SK-MEL-5 (cell line): ENCODE data around the gene IL1RAPL1. TPM values are rescaled to one million over a fixed set of nuclear protein-coding genes. Genes with fewer than 3 reads are reported as not detected.
A peak's percentile ranks its signal among the peaks of the same experiment; 100 is the strongest.

ENCODE experiments used
- DNase-seq: peaks from one replicate; pipeline ENCODE4 v3.0.0-alpha.2; 2016; ENCODE audit warnings: low read depth, low spot score
- in situ Hi-C: cut with HindIII; loops from 2 replicates; pipeline ENCODE4 v1.10.0; 2016; ENCODE audit warnings: low sequenced_read_pairs, high pct_unique_total_duplicates, low pct_unique_long_range_greater_than_20kb
- polyA plus RNA-seq, 2 experiments: library from polyadenylated mRNA; depleted of rRNA; stranded (reverse); fragments of >200 nt; gene quantifications; 2 replicates each; pipeline ENCODE4 v1.2.3, GENCODE V29; 2015
- total RNA-seq: library from RNA; depleted of rRNA; stranded (reverse); fragments of >200 nt; shearing (Covaris generic); gene quantifications from 2 replicates; pipeline ENCODE4 v1.2.3, GENCODE V29; 2014; rRNA removed

The IL1RAPL1 gene
- total RNA-seq, result 0.32 and 0.53 TPM in 2 replicates
- not detected in 2 replicates for polyA plus RNA-seq (2015; cell fraction: cytosol; rRNA removed)
- polyA plus RNA-seq (2015; cell fraction: nucleus; rRNA removed), result not detected in 2 replicates

GRCh38 chrX:28586981-28587551 is at the start of gene IL1RAPL1:
Gene IL1RAPL1, plus strand, starts transcription at chrX:28587446.
- in situ Hi-C loops, result no loop called here
- DNase-seq, result peak; percentile 51

- DNase-seq, result no peak
- in situ Hi-C loops, result no loop called here
Observed at GRCh38 chrX:28542791-28543190, 44.5 kb upstream of the IL1RAPL1 start.

GRCh38 chrX:28549838-28550237 is 37.4 kb upstream of the IL1RAPL1 start:
- no peak for DNase-seq
- in situ Hi-C loops, result no loop called here

DNA sequence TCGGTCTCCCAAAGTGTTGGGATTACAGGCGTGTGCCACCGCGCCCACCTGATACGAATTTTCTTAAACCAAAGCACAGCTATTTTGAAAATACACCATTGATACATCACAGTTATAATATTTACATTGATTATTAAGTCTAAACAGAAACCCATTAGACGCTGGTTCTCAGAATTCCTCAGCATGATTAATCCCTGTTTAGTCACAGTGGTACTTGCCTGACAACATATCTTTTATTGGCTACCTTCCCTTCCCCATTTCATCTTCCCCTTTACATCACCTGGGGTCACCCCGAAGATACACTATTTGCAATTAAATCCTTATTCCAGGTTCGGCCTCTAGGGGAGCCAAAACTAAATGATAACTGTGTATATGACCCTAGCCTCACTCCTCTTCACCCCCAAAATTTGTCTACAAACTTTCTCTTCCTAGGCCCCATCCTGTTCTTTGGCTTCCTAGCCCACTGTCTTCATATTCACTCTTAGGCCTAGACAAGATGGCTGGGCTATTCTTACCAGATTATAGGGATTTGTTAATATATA is 36.8 kb upstream of the IL1RAPL1 start:
- DNase-seq, result no peak
- in situ Hi-C loops, result no loop called here

DNA sequence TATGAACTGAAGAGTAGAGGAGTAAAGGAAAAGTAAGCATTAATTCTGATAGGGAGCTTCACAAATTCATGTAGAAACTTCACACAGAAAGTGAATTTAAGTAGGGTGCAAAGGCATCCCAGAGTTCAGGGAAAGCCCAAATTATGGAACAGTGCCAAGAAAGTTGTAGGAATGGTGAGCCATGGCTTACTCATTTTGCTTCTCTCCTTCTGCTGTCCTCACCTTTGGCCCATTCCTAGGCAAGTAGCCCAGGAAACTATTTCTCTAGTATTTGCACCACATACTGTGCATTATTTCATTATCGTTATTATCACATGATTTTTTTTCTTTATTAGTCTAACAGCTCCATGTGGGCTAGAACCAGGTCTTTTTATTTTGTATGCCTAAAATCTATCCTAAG is 34.9 kb upstream of the IL1RAPL1 start:
- in situ Hi-C loops, result no loop called here
- DNase-seq, result no peak

DNA sequence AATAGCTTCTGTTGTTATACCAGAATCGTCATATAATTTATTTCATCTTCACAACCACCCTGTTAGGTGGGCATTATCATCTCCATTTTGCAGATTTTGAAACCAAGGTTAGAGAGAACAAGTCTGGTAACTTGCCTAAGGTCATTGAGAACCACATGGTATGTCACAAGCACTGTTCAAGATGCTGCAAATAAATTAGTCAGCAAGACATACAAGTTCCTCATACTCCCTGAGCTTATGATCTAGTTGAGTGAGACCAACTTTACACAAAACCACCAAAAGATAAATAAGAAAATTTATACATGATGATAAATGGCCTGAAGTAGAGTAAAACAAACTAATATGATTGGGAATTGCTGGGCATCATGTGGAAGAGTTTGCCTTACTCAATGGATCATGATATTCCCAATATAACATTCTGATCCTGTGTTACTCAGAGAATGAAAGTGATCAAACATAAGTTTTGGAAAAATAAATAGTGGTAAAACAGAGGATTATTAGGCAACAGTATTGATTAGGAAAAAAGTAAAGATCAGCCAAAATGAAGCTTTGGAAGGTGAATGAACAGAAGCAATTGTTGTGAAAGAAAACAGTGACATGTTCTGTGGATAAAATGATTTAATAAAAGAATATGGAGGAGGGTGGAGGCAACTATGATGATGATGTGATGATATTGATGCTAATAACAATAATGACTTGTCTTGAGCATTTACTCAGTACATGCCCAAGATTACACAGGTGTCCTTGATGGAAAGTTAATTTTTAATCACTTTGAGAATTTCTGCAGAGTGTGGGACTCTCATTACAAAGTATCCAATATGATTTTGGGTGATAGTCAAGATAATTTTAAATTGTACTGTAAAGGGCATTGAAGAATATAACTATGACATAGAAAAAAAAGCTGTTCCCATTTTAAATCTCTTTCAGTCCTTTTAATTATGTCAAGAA is 34.1 kb upstream of the IL1RAPL1 start:
- DNase-seq, result no peak
- in situ Hi-C loops, result no loop called here

GRCh38 chrX:28576117-28576516 is 11.1 kb upstream of the IL1RAPL1 start:
- in situ Hi-C loops, result no loop called here
- DNase-seq, result no peak

- no peak for DNase-seq
- in situ Hi-C loops, result no loop called here
Observed at GRCh38 chrX:28581522-28581921, 5.7 kb upstream of the IL1RAPL1 start.

GRCh38 chrX:28582511-28582910 is 4.7 kb upstream of the IL1RAPL1 start:
- no peak for DNase-seq
- in situ Hi-C loops, result no loop called here

DNA sequence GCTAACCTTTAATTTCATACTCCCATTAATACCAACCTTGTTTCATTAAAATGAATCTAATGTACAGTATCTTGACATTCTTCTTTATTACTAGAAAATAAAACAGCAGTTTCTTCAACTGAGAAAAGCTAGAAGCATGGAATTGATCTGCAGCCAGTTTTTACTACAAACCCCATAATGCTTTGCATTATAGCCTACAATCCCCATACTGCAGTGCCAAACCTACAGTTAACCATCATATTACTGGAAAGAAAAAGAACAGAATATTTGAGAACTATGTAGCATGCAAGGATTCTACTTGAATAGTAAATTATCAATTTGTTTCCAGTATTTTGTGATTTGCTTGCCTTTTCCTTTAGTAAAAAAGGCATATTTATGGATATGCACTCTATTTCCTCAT is 3.2 kb upstream of the IL1RAPL1 start:
- in situ Hi-C loops, result no loop called here
- DNase-seq, result no peak

GRCh38 chrX:28585767-28586166 is 1.5 kb upstream of the IL1RAPL1 start:
- in situ Hi-C loops, result no loop called here
- DNase-seq, result no peak

DNA sequence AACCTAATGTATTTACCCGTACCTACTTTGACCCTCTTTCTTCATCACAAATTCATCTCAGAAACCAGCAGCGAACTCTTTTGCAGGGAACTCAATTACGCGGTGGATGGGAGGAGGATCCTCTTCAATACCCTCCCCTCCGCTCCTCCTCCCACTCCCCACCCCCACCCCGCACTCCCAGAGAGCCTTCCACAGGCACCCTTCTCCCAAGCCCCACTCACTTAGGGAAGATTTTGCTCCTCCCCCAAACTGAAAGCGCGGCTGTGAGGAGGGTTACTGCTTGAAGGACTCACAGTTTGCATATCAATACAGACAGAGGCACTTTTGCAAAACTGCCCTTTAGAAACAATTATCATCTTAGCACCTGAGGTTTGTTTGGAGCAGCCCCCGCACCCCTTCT is 960 bp upstream of the IL1RAPL1 start:
- in situ Hi-C loops, result no loop called here
- no peak for DNase-seq

- no peak for DNase-seq
- in situ Hi-C loops, result no loop called here
Observed at GRCh38 chrX:28589046-28589445, 1.8 kb downstream of the IL1RAPL1 start.

- in situ Hi-C loops, result no loop called here
- no peak for DNase-seq
Observed at GRCh38 chrX:28590396-28590795, 3.1 kb downstream of the IL1RAPL1 start.

GRCh38 chrX:28591542-28591941 is 4.3 kb downstream of the IL1RAPL1 start:
- in situ Hi-C loops, result no loop called here
- DNase-seq, result no peak

DNA sequence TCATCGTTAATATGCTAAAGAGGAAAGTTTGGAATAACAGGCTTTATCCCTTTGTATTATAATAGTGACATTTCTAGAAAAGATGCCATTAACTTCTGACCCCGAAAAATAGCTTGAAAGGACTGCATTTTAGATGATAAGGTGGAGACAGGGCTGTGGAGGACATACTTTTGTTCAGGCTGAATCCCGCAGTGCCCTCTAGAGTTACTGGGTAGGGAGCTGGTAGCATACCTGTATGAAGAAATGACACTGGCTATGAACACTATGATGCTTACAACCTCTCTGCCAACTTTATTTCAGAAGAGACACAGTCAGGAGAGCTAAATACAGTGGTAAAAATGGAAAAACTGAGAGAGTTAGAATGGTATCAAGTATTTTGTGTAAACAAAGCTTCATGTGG is 8.1 kb downstream of the IL1RAPL1 start:
- no peak for DNase-seq
- in situ Hi-C loops, result no loop called here

GRCh38 chrX:28599957-28600356 is 12.7 kb downstream of the IL1RAPL1 start:
- no peak for DNase-seq
- in situ Hi-C loops, result no loop called here

GRCh38 chrX:28609003-28609402 is 21.8 kb downstream of the IL1RAPL1 start:
- in situ Hi-C loops, result no loop called here
- DNase-seq, result no peak
